ENCODE measurements around the gene NOC4L.

DNA sequence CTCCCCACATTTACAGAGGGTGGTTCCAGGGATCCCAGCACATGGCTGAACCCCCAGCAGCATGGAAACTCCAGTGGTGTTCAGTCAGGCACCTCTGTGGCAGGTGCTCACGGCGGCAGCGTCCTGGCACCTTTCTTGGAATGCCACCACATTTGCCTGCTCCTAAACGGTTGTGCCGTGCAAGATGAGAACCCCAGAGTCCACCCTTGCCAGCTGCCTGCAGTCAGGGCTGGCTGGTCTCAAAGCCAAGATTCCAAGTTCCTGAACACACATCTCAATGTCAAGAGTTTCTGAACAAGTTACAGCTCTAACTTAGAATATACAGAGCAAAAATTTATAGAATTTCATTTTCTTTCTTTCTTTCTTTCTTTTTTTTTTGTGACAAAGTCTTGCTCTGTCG is 38.8 kb upstream of the NOC4L start:
- TF ChIP-seq CTCF (conservative IDR thresholded peaks at IDR 0.05; ENCODE audit: low read length) (no peak), EZH2phosphoT487 (IDR thresholded peaks at IDR 0.05; ENCODE audit: borderline replicate concordance, low read depth, low read length) (no peak)
